ENCODE data around the gene IL1RAPL1. TPM values are rescaled to one million over a fixed set of nuclear protein-coding genes. Genes with fewer than 3 reads are reported as not detected.

Gene IL1RAPL1
- total and polyA plus RNA-seq, 9 of the 15 experiments (the other 6 are each of a cell fraction or from before 2014, with no cell fraction given), result 0.04 to 0.07 (median 0.04) TPM; not detected in 6

GRCh38 chrX:29225670-29226069 lies 638.4 kb downstream of the IL1RAPL1 start (continued):
- TF ChIP-seq BCLAF1 (IDR thresholded peaks at IDR 0.05; ENCODE audit: borderline replicate concordance in 1 of 2, control insufficient read depth in 1 of 2, low read depth in 2 of 2, low read length in 1 of 2), result no peak
- no peak for TF ChIP-seq ZNF263 (CRISPR knock-in tag; IDR thresholded peaks at IDR 0.05; ENCODE audit: borderline replicate concordance)
- TF ChIP-seq PYGO2 (tag; IDR thresholded peaks at IDR 0.05), result no peak

GRCh38 chrX:29229802-29230201 lies 642.6 kb downstream of the IL1RAPL1 start:
- in situ Hi-C loops (cut with MboI), result no loop called here
- H3K4me3 ChIP-seq, result no peak overlapping the region
- no peak overlapping the region for H3K9ac ChIP-seq (ENCODE audit: insufficient read depth in 1 of 2, low read depth in 2 of 2, low read length in 2 of 2)
- no peaks in the 10 kb centered on the region for H3K79me2 ChIP-seq (ENCODE audit: control insufficient read depth, insufficient read depth, low read length)
- CTCF ChIA-PET (ENCODE audit: low intra/inter-chr PET ratio), result no interaction called here
- 0% methylated on average over 2 of the region's 2 CpGs for WGBS (ENCODE audit: insufficient coverage, low coverage, missing lambda C conversion rate)
- POLR2A ChIA-PET, result no interaction called here
- FAIRE-seq, result no peak
- ATAC-seq, result no peak
- no peak overlapping the region for H3K4me2 ChIP-seq (ENCODE audit: insufficient read depth, low read length)
- TF ChIP-seq CBFA2T3 (IDR thresholded peaks at IDR 0.05) (no peak), ZNF449 (CRISPR knock-in tag; IDR thresholded peaks at IDR 0.05) (no peak), ZNF696 (CRISPR knock-in tag; conservative IDR thresholded peaks at IDR 0.05) (no peak), KHSRP (IDR thresholded peaks at IDR 0.05) (no peak), SAP30 (IDR thresholded peaks at IDR 0.05; ENCODE audit: borderline replicate concordance, insufficient read depth, low read depth, low read length, poor library complexity, severe bottlenecking) (no peak), NFYB (IDR thresholded peaks at IDR 0.05; ENCODE audit: extremely low read depth, insufficient read length) (no peak), ESRRB (CRISPR knock-in tag; IDR thresholded peaks at IDR 0.05; ENCODE audit: borderline replicate concordance) (no peak), XRCC3 (IDR thresholded peaks at IDR 0.05) (no peak), NR4A1 (CRISPR knock-in tag; IDR thresholded peaks at IDR 0.05) (no peak), NR4A1 (tag; IDR thresholded peaks at IDR 0.05) (no peak)
- H3K27me3 ChIP-seq (ENCODE audit: control insufficient read depth in 2 of 2, insufficient read depth in 2 of 2, low read length in 2 of 2), result no peaks in the 10 kb centered on the region
- no peaks in the 10 kb centered on the region for H3K9me1 ChIP-seq (ENCODE audit: control insufficient read depth, insufficient read depth, low read length)
- no peak overlapping the region for H2AFZ ChIP-seq (ENCODE audit: low read depth, low read length)
- no peaks in the 10 kb centered on the region for H3K4me1 ChIP-seq (replicated peaks in 1 of 2; ENCODE audit: control insufficient read depth in 2 of 2, insufficient read depth in 2 of 2, low read length in 2 of 2)
- BruUV-seq (replicated peaks), result no TSS peak
- no peak overlapping the region for H3K27ac ChIP-seq (ENCODE audit: extremely low read depth, low read depth, low read length)
- H3K36me3 ChIP-seq (ENCODE audit: control insufficient read depth, insufficient read depth, low read length), result no peaks in the 10 kb centered on the region
- no peaks in the 10 kb centered on the region for H4K20me1 ChIP-seq (replicated peaks; ENCODE audit: control insufficient read depth, insufficient read depth, low read length)
- DNase-seq (ENCODE audit: extremely low read depth in 1 of 4, low spot score in 3 of 4), result no peak
- no peaks in the 10 kb centered on the region for H3K9me3 ChIP-seq (replicated peaks; ENCODE audit: control insufficient read depth, insufficient read depth, low read depth, low read length)
- intact Hi-C loops (cut with micrococcal nuclease), result no loop called here

Measured in K562 (cell line).